CD4-positive, alpha-beta T cell treated with Interferon gamma for 1 hour (primary cell): Measurements from ENCODE around the gene FAM98C.
"Not testable (repeated sequence)": the region's sequence is repeated elsewhere in the genome, so short reads cannot be mapped to it uniquely, and the experiment has no call there.

Source experiments
- DNase-seq: peaks from one replicate; pipeline ENCODE4 v3.0.0-alpha.2; 2020

FAM98C gene

DNA sequence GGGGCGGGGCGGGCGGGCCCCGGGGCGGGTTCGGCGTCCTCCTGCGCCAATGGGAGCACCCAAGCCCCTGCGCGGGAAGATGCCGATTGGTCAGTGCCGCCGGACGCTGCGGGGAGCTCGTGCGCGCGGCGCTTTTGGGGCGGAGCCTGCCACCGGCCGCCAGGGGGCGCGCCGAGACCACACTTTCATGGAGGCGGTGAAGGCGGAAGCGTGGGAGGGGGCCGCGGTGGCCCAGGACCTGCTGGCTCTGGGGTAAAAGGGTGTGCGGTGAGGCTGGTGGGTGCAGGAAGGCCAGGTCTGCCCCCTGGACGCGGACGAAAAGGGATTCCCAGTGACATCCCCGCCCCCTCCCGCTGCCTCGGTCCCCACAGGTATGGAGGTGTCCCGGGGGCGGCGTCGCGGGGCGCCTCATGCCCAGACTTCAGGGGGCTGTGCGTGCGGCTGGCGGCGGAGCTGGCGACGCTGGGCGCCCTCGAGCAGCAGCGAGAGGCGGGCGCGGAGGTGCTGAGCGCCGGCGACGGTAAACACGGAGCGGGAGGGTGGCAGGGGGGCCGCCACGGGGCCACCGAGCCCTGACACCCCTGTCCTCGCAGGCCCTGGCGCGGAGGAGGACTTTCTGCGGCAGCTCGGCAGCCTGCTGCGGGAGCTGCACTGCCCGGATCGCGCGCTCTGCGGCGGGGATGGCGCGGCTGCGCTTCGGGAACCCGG lies at the start of gene FAM98C:
FAM98C (plus strand) TSS at position 127 of the 708 bp plus-strand sequence; CDS start at position 188, 61 bp downstream.
- DNase-seq, result peak; percentile 98

DNA sequence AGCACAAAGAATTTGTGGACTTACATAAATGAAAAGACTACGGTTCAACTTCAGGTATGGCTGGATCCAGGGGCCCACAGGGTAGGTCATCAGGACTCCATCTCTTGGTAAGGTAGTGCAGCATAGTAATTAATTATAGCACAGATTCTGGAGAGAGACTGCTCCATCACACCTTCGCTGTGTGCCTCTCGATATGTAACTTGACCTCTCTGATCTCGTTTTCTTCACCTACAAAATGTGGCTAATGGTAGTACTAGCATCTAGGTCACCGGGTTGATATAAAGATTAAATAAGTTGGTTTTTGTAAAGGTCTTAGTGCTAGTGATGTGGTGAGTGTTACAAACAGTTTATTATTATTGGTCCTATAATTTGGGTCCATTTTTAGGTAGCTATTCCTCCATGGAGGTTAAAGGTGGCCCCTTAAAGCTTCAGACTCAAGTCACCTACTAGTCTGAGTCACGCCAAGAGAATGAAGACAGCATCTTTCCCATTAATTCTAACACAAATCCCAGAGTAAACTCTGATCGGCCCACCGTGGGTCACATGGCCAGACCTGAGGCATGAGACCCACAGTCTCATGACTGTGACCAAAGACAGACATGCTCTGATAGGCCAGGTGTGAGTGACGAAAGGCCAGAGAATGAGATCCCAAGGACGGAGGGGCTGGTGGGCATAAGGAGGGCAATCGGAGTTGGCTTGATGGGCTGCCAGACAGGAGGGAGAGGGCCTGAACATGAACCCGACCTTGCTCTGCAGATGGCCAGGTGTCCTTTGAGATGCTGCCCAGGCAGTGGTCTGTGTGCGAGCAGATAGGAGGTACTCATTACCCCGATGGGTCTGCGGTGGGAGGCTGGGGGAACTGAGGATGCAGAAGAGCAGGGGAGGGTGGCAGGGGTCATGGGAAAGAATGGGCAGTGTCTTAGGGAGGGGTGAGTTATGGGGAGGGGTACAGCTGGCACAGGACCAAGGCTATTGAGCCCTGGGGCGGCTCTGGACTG lies 46.9 kb upstream of the FAM98C start:
- DNase-seq, result no peak

DNA sequence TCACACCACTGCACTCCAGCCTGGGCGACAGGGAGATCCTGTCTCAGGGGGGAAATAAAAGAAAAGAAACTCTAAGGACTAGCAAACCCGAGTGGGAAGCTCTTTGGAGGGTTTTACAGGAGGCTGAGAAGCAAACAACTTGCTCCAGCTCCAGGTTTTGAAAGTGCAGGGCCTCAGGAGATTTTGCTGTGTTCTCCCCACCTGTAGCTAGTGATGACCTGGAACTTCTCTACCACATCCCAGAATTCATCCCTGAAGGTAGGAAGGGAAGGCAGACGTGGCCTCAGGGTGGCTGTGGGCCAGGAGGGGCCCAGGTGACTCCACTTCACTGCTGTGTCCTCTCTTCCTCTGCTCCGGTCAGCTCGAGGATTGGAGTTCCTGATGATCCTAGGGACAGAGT lies 44.8 kb upstream of the FAM98C start:
- DNase-seq, result no peak

DNA sequence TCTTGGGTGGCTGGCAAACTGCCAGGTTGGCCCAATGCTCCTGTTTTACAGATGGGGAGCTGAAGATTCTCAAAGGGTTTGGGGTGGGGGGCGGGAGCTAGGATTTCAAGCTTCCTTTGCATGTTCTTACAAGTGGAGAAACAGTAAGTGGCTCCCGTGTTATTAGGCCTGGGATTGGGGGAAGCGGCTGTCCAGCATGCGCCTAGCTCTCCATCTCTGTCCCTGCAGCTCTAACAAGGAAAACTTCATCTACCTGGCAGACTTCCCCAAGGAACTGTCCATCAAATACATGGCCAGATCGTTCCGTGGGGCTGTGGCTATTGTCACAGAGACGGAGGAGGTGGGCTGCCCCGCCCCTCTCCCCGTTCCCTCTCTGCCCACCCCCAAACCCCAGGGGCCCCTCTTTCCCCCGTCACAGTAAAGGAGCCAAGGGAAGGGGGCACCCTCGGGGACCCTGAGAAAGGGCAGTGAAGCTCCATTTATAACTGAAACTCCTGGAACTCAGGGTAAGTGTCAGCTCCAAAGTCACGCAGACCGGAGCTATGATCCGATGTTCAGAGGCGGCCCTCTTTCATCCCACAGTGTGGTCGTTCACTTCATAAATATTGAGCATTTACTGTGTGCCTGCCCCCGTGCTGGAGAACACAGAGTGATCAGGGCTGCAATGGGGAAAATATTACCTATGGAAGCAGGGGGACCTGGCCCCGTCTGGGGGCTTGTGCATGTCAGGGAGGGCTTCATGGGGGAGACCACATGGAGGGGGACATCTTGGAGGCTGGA lies 43.5 kb upstream of the FAM98C start:
- no peak for DNase-seq

DNA sequence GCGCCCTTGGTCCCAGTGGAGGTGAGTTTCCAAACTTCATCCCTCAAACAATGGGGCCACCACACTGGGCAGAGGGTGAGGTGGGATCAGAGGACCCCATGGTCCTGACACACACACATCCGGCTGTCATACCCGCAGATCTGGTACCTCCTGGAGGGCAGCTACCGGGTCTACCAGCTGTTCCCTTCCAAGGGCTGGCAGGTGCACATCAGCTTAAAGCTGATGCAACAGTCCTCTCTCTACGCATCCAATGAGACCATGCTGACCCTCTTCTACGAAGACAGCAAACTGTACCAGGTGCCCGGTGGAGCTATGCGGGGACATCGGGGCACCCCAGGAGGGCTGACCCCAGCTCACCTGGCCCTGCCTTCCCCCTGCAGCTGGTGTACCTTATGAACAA lies 42.5 kb upstream of the FAM98C start:
- DNase-seq, result no peak

DNA sequence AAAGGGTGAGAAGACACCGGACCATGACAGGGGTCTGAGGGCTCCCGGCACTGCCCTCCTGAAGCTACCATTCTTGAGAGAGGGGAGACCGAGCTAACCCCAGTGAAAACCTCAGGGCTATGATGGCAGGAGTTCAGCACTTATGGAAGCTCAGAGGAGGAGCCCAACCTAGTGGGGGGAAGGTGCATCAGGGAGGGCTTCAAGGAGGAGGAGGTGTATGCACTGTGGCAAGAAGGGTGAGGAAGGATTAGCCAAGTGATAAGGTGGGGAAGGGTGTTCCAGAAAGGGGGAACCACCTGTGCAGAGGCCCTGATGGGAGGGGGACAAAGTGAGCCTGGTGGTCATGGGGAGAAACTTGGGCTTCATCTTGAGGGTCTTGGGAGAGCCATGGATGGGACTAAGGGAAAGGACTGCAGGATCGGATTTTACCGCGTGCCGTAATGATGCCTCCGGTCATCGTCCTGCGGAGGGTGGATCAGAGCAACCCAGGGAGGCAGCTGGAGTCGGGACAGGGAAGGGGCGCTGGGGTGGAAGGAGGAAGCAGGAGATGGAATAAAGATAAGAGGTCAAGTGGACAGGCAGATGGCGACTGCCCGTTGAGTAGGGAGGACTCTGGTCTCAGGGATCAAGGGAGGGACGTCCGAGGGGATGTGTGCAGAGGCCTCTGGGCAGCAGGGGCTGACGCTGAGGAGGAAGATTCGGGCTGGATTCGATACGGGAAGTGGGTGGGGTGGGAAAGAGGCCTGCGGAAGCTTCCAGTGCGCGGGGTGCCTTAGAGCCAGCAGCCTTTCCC lies 41.9 kb upstream of the FAM98C start:
- DNase-seq, result no peak

DNA sequence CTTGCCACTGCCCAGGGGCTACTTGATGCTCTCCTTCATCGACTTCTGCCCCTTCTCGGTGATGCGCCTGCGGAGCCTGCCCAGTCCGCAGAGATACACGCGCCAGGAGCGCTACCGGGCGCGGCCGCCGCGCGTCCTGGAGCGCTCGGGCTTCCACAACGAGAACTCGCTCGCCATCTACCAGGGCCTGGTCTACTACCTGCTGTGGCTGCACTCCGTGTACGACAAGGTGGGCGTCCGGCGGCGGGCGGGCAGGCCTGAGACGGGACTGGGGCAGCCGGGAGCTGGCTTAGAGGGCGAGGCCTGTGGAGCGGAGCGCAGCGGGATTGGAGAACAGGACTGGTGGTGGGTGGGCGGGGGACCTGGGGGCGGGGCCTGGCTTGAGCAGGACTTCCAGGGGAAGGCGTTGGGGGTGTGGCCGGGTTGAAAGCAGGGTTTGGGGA lies 41.2 kb upstream of the FAM98C start:
- DNase-seq, result peak; percentile 57

DNA sequence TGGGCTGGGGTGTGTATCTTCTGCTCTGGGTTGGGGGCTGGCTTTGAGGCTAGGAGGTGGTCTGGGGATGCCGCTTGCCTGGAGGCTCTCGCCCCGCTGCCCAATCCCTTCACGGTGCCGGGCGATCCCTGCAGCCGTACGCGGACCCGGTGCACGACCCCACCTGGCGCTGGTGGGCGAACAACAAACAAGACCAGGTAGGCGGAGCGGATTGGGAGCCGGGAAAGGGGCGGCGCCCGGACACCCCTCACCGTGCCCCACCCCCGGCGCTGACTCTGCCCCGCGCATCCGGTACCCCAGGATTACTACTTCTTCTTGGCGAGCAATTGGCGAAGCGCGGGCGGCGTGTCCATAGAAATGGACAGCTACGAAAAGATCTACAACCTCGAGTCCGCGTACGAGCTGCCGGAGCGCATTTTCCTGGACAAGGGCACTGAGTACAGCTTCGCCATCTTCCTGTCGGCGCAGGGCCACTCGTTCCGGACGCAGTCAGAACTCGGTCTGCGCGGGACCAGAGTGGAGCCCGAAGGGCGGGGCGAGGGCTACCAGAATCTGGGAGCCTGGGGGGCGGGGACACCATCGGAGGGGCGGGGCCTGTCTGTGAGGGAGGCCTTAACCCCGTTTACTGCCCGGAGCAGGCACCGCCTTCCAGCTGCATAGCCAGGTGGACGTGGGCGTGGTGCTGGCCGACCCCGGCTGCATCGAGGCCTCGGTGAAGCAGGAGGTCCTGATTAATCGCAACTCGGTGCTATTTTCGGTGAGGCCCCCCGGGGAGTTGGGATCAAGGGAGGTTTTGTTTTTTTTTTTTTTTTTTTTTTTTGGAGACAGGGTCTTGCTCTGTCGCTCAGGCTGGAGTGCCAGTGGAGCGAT lies 40.6 kb upstream of the FAM98C start:
- DNase-seq, result peak; percentile 66

DNA sequence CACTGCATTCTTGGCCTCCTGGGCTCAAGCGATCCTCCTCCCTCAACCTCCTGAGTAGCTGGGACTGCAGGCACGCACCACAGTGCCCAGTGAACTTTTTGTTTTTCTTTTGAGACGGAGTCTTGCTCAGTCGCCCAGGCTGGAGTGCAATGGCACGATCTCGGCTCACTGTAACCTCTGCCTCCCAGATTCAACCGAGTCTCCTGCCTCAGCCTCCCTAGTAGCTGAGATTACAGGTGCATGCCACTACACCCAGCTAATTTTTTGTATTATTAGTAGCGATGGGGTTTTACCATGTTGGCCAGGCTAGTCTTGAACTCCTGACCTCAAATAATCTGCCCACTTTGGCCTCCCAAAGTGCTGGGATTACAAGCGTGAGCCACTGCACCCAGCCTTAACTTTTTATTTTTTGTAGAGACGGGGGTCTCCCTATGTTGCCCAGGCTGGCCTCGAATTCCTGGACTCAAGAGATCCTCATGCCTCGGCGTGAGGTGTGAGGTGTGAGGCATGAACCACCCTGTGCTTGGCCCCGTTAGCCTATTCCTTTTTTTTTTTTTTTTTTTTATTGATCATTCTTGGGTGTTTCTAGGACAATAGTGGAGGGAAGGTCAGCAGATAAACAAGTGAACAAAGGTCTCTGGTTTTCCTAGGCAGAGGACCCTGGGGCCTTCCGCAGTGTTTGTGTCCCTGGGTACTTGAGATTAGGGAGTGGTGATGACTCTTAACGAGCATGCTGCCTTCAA lies 39.8 kb upstream of the FAM98C start:
- not testable (repeated sequence) for DNase-seq

DNA sequence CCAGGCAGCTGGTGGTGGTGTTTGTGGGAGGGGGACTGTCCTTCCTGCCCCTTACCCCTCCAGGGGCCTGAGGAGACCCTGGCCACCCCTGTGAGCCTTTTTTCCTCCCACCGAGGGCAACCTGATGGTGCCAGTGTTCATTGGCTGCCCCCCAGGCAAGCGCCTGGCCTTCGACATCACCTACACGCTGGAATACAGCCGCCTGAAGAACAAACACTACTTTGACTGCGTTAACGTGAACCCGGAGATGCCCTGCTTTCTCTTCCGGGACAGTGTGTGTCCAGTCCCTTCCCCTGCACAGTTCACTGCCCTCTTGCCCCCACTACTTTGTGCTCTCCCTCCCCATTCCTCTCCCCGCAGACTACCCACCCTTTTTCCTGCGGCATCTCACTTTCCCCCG lies 35.9 kb upstream of the FAM98C start:
- no peak for DNase-seq

DNA sequence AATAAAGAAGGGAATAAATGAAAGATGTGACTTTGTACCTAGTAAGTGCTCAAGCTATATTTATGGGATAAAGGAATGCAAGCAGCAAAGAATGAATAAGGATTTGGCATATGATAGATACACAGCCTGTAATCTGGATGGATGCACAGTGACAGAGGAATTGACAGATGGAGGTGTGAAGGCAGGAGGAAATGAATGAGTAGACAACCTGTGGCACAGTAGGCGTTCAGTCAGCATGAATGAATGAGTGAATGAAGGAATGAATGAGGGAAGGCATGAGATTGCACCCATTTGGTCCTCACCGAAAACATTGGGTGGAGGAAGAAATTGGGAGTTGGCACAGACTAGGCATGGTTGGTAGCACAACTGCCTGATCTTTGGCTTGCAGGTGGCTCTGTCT lies 33.3 kb upstream of the FAM98C start:
- DNase-seq, result no peak

DNA sequence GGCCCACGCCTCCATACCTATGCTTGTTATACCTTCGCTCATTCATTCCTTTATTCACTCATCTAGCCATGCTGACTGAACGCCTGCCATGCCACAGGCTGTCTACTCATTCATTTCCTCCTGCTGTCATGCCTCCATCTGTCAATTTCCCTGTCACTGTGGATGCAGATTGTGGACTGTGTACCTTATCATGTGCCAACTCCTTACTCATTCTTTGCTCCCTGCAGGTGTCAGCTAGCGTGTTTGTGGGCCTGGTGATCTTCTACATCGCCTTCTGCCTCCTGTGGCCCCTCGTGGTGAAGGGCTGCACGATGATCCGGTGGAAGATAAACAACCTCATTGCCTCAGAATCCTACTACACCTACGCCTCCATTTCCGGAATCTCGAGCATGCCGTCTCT lies 32.6 kb upstream of the FAM98C start:
- no peak for DNase-seq

DNA sequence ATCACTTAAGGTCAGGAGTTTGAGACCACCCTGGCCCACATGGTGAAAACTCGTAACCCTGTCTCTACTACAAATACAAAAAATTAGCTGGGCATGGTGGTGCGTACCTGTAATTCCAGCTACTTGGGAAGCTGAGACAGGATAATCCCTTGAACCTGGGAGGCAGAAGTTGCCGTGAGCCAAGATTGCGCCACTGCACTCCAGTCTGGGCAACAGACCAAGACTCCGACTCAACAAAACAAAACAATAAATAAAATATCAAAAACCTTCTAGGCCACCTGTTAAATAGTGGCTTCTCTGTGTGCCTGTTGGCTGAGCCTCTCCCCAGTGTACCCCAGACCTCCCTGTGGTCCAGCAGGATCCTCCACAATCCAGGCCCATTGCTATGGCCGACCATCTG lies 31.8 kb upstream of the FAM98C start:
- DNase-seq, result no peak

DNA sequence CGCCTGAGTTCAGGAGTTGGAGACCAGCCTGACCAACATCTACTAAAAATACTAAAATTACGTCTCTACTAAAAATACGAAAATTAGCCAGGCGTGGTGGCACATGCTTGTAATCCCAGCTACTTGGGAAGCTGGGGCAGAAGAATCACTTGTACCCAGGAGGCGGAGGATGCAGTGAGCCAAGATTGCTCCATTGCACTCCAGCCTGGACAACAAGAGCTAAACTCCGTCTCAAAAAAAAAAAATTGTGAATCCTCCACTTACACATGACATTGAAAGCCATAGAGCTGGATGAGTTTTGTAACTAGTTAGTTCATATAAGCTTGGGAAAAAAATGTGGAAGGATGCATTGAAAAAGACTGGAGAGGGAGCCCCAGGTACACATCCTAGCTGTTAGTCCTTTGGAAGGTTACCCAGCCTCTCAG lies 29.0 kb upstream of the FAM98C start:
- no peak for DNase-seq

DNA sequence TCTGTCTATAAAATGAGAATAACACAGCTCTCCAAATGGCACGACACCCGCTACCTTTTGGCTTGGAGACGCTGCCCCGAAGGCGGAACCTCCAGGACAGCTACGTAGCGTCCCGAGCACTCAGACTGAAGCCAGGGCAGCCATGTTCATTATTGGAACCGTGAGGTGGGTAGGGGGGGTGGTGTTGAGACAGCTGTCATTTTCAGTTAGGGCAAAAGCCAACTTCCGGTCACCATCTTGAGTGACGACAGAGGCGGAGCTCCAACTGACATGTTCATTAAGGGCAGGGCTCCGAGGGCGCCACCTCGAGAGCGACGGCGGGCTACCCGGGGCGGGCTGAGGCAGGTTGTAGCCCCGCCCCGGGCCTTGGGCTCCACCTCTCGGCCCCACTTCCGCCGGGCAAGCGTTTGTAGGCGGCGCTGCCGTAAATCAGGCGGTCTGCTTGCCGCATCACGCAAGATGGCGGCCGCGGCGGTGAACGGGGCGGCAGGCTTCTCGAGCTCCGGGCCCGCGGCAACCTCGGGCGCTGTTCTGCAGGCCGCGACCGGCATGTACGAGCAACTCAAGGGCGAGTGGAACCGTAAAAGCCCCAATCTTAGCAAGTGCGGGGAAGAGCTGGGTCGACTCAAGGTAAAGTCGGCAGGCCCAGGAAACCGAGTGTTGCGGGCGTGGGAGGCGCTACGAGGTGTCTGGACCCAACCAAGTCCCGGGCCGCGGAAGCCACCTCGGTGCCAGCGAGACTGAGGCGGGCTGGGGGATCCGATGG lies 28.4 kb upstream of the FAM98C start, which contains the start of gene PSMD8:
PSMD8 (plus strand) TSS at position 240 of the 766 bp plus-strand sequence; CDS start at position 271, 31 bp downstream.
- peak; percentile 99 for DNase-seq

DNA sequence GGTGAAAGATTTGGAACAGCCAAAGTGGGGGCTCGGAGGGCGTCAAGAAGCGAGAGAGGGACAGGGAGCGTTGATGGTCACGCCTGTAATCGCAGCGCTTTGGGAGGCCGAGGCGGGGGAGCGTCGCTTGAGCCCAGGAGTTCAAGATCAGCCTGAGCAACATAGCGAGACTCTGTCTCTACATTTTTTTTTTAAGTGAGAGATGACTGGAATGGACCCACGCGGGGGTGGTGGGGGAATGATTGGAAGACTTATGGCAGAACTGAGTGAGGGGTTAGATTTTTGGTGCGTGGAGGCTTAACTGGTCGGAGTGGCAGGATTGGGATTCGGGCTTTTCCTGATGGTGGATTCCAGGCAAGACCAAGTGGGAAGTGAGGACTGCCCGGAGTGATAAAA lies 27.8 kb upstream of the FAM98C start:
- no peak for DNase-seq

DNA sequence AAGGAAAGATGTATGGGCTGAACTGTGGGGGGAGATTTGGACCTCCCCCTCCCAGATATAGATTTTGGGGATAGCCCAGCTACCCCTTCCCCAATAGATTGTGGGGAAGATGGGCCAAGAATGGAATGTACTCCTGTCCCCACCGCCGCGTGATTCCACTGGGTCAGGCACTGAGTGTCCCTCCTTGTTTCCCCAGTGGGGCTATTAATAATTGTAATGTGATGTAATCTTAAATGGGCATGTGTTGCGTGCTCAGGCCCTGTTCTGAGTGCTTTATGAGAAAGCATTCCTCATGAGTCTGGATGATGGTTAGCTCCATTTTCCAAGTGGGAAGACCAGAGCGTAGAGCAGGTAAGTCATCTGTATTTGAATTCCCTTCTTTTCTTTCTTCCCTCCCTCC lies 27.1 kb upstream of the FAM98C start:
- no peak for DNase-seq

DNA sequence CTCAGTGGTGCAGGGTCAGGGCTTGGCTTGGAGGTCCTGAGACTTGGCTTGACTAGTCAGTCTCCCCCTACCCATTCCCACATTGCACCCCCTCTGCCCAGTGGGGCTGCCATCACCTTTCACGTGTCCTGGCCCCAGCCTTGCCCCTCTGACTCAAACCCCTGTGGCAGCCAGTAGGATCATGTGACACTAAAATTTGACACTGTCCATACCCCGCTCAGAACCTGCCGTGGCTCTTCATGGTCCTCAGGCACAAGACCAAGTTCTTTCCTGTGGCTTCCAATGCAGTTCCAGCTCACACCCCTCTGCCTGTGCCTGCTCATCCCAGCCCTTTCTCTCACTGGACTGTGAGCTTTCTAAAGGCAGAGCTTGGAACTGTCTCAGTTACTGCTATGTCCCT lies 26.3 kb upstream of the FAM98C start:
- DNase-seq, result no peak

DNA sequence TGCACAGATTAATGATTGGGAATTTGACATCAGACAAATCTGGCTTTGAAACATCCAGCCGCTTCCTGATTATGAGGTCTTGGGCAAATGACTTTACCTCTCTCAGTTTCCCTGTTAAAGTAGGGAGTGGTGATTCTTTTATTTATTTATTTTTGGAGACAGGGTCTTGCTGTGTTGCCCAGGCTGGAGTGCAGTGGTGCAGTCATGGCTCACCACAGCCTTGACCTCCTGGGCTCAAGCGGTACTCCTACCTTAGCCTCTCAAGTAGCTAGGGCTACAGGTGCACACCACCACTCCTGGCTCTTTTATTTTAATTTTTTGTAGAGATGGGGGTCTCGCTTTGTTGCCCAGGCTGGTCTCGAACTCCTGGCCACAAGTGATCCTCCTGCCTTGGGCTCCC lies 25.8 kb upstream of the FAM98C start:
- no peak for DNase-seq

DNA sequence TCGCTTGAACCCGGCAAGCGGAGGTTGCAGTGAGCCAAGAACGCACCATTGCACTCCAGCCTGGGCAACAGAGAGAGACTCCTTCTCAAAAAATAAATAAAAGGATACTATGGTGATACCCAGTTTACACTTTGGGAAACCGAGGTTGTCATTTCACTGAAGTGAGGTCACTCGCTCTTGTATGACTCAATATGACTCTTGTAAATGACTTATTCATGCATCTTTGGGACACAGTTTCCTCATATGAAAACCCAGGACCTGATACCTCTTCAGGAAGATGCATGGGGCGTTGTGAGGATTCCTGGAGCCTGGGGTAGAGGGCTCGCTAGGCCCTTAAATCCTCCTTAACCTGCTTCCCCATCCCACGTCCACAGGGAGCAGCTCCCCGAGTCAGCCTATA lies 24.0 kb upstream of the FAM98C start:
- DNase-seq, result no peak
